K562 (cell line): ENCODE data around the gene ZDHHC14. TPM values are rescaled to one million over a fixed set of nuclear protein-coding genes. Genes with fewer than 3 reads are reported as not detected.
A peak's percentile ranks its signal among the peaks of the same experiment; 100 is the strongest.

Experiments used
- ARID4B ChIP-seq: sonication (generic); formaldehyde crosslinking; IDR thresholded peaks from 2 replicates; pipeline ENCODE4 v1.8.0; 2022; ENCODE audit warnings: mild to moderate bottlenecking, missing genetic modification reagents
- E2F6 ChIP-seq, 2 experiments: IDR thresholded peaks; 2 replicates each; pipeline ENCODE4 v1.6.1; 2011; ENCODE audit warnings: borderline replicate concordance in 1 of 2, control low read depth in 1 of 2, low read depth in 1 of 2, low read length in 1 of 2, mild to moderate bottlenecking in 1 of 2, mixed read lengths in 1 of 2, moderate library complexity in 1 of 2; ENCODE audit not compliant: insufficient read depth in 1 of 2, insufficient read length in 1 of 2, poor library complexity in 1 of 2, severe bottlenecking in 1 of 2; ENCODE audit errors: extremely low read depth in 1 of 2
- HOXB6 ChIP-seq: fragments of 250-450 bp; sonication (Bioruptor Pico); IDR thresholded peaks from 2 replicates; pipeline ENCODE4 v1.5.1; 2022; ENCODE audit warnings: mild to moderate bottlenecking, borderline replicate concordance
- ID3 ChIP-seq, 2 experiments: fragments of 250-450 bp in 1 of 2; fragments of 450-650 bp in 1 of 2; sonication (Bioruptor Pico) in 1 of 2; IDR thresholded peaks; 2 replicates each; pipeline versions ENCODE4 v1.6.1 to v1.8.0; 2016 to 2021; ENCODE audit warnings: mild to moderate bottlenecking in 2 of 2, moderate library complexity in 2 of 2, missing compliant biosample characterization in 1 of 2, missing genetic modification characterization in 1 of 2
- MEIS2 ChIP-seq: fragments of 450-650 bp; IDR thresholded peaks from 2 replicates; pipeline ENCODE4 v1.6.1; 2014; ENCODE audit warnings: mild to moderate bottlenecking; ENCODE audit not compliant: partially characterized antibody
- PML ChIP-seq: IDR thresholded peaks from 2 replicates; pipeline ENCODE4 v1.6.1; 2012; ENCODE audit warnings: low read length, inconsistent platforms
- USF2 ChIP-seq: sonication (generic); formaldehyde crosslinking; IDR thresholded peaks from 2 replicates; pipeline ENCODE4 v1.5.0; 2020; ENCODE audit warnings: missing genetic modification reagents
- YY1 ChIP-seq, 3 experiments: IDR thresholded peaks; 2 replicates each; pipeline ENCODE4 v1.6.1; 2011; ENCODE audit warnings: low read length in 2 of 3, mild to moderate bottlenecking in 2 of 3, moderate library complexity in 2 of 3, borderline replicate concordance in 1 of 3, control low read depth in 1 of 3, low read depth in 1 of 3; ENCODE audit not compliant: insufficient read depth in 3 of 3, insufficient replicate concordance in 2 of 3, control insufficient read depth in 1 of 3, insufficient read length in 1 of 3; ENCODE audit errors: extremely low read depth in 1 of 3
- ZBTB11 ChIP-seq, 3 experiments: fragments of 200-800 bp in 1 of 3; fragments of 250-450 bp in 1 of 3; fragments of 450-650 bp in 1 of 3; sonication (Bioruptor Pico) in 1 of 3; sonication (Bioruptor generic) in 1 of 3; formaldehyde crosslinking in 1 of 3; IDR thresholded peaks; 2 replicates each; pipeline versions ENCODE4 v1.6.1 to v1.8.0; 2016 to 2022; ENCODE audit warnings: mild to moderate bottlenecking in 2 of 3, missing genetic modification characterization in 2 of 3, missing compliant biosample characterization in 1 of 3, moderate library complexity in 1 of 3
- ZEB2 ChIP-seq: fragments of 450-650 bp; IDR thresholded peaks from 2 replicates; pipeline ENCODE4 v1.6.1; 2016
- ZNF12 ChIP-seq: sonication (generic); formaldehyde crosslinking; IDR thresholded peaks from 2 replicates; pipeline ENCODE4 v1.4.0; 2020; ENCODE audit warnings: mild to moderate bottlenecking, missing genetic modification reagents
- ZNF583 ChIP-seq: fragments of 250-450 bp; sonication (Bioruptor Pico); IDR thresholded peaks from 2 replicates; pipeline ENCODE4 v1.4.0; 2020
- ZNF668 ChIP-seq: fragments of 250-450 bp; sonication (Bioruptor Pico); IDR thresholded peaks from 2 replicates; pipeline ENCODE4 v1.8.0; 2022; ENCODE audit warnings: mild to moderate bottlenecking, inconsistent platforms
- polyA plus RNA-seq, 8 experiments: library from polyadenylated mRNA; depleted of rRNA in 4 of 8; stranded (reverse) in 5 of 8; unstranded in 3 of 8; fragments of >200 nt; fragmentation: Nextera tagmentation in 2 of 8; fragmentation: Illumina TruSeq in 1 of 8; extraction: Ambion mirVana in 2 of 8; extraction: Trizol in 1 of 8; gene quantifications; 2 replicates each; pipeline versions ENCODE4 v1.2.1 to v1.2.3, GENCODE V29; 2011 to 2014; ENCODE audit warnings: inconsistent platforms in 1 of 8, missing spikeins in 1 of 8
- total RNA-seq, 7 experiments: library from RNA; depleted of rRNA in 6 of 7; stranded (reverse); fragments of >200 nt in 6 of 7; fragmentation: Illumina TruSeq in 2 of 7; extraction: Trizol in 2 of 7; gene quantifications; 2 replicates each; pipeline versions ENCODE4 v1.2.1 to v1.2.3, GENCODE V29; 2011 to 2021; ENCODE audit warnings: low replicate concordance in 1 of 7

ZDHHC14 gene
- total and polyA plus RNA-seq, 9 of the 15 experiments (the other 6 are each of a cell fraction or from before 2014, with no cell fraction given), result 0.92 to 23.1 (median 13.8) TPM

- TF ChIP-seq ZBTB11 (CRISPR knock-in tag; IDR thresholded peaks at IDR 0.05) (peak in 1 of 3 experiments; percentile 51; a peak in 2 of 6 replicates), PML (no peak), YY1 (IDR thresholded peaks at IDR 0.05; ENCODE audit: borderline replicate concordance in 1 of 3, control insufficient read depth in 1 of 3, extremely low read depth in 1 of 3, insufficient read depth in 3 of 3, insufficient read length in 1 of 3, insufficient replicate concordance in 2 of 3, low read depth in 1 of 3, low read length in 2 of 3) (peak in 1 of 3 experiments; percentile 79), MEIS2 (peak; percentile 8), ID3 (CRISPR knock-in tag; IDR thresholded peaks at IDR 0.05) (no peak), ID3 (tag; IDR thresholded peaks at IDR 0.05) (peak; percentile 76; the same call in 1 of the 2 replicates), ARID4B (CRISPR knock-in tag) (no peak), HOXB6 (CRISPR knock-in tag) (no peak), USF2 (CRISPR knock-in tag) (peak; percentile 55), ZNF668 (peak; percentile 76), ZNF12 (CRISPR knock-in tag) (0 out of 2 replicates have a peak, but pooled peaks have one; percentile 42), E2F6 (IDR thresholded peaks at IDR 0.05; ENCODE audit: borderline replicate concordance in 1 of 2, extremely low read depth in 1 of 2, insufficient read depth in 1 of 2, insufficient read length in 1 of 2, low read depth in 1 of 2, low read length in 1 of 2, poor library complexity in 1 of 2, severe bottlenecking in 1 of 2) (peak; percentile 29 to 68), ZEB2 (0 out of 2 replicates have a peak, but pooled peaks have one; percentile 29), ZNF583 (peak; percentile 67; the same call in 1 of the 2 replicates)
Measured at GRCh38 chr6:157518397-157519250, 137.6 kb downstream of the ZDHHC14 start (continued).
